ENCODE data around the gene FAM171A1. TPM values are rescaled to one million over a fixed set of nuclear protein-coding genes. Genes with fewer than 3 reads are reported as not detected.

FAM171A1 gene
- total RNA-seq, 2 donors from 2014 or later = 12.1 to 16.3 TPM

- intact Hi-C loops (cut with DNase I) = no loop called here
Observed at GRCh38 chr10:15200626-15201025, 170.5 kb downstream of the FAM171A1 start.

DNA sequence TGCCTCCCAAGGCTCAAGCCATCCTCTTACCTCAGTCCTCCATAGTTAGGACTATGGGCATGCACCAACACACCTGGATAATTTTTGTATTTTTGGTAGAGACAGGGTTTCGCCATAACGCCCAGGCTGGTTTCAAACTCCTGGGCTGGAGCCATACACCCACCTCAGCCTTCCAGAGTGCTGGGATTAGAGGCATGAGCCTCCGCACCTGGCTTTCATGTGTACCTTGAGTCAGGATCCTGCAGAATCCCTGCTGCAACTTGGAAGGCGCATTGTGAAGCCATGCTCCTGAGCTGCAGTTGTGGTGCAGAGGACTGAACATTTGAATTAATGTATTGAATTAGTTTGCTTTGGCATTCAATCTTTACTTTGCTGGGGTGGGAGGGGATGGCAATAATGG, 173.2 kb downstream of the FAM171A1 start:
- intact Hi-C loops (cut with DNase I) = no loop called here
- no peak for DNase-seq (ENCODE audit: low spot score)

More at GRCh38 chr10:15200626-15201025, 170.5 kb downstream of the FAM171A1 start:
- no peak for DNase-seq (ENCODE audit: low spot score)

- intact Hi-C loops (cut with DNase I) = no loop called here
- no peak for DNase-seq (ENCODE audit: low spot score)
Observed at GRCh38 chr10:15197276-15197675, 173.8 kb downstream of the FAM171A1 start.

GRCh38 chr10:15196021-15196834, 174.9 kb downstream of the FAM171A1 start:
- intact Hi-C loops (cut with DNase I) = no loop called here
- peak; percentile 86 for DNase-seq (ENCODE audit: low spot score)

DNA sequence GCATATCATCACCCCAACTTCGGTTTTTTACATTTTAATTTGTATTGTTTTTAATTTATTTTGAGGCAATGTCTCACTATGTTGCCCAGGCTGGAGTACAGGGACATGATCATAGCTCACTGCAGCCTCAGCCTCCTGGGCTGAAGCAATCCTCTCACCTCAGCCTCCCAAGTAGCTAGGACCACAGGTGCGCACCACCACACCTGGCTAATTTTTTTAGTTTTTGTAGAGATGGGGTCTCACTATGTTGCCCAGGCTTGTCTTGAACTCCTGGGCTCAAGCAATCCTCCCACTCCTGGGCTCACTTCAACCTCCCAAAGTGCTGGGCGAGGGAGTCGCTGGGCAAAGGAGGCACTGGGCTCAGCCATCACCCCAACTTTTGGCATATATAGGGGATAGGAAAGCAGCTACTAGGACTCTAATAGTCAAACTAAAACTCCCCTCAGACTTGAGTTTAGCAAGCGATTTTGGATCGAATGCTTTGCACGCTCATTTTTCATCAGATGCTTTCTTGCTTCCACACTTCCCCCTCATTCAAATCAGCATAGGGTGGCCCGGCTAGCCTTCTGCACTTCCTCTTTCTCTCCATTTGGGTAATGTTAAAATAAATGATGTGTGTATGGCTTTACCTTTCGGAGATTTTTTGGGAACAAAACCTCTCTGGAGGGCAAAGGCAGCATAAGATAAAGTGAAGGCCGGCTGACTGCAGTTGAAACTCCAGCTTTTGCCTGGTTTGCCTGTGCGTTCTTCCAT, 181.8 kb downstream of the FAM171A1 start:
- intact Hi-C loops (cut with DNase I) = no loop called here
- DNase-seq (ENCODE audit: low spot score) = no peak

GRCh38 chr10:15188603-15189002, 182.5 kb downstream of the FAM171A1 start:
- DNase-seq (ENCODE audit: low spot score) = no peak
- intact Hi-C loops (cut with DNase I) = no loop called here

DNA sequence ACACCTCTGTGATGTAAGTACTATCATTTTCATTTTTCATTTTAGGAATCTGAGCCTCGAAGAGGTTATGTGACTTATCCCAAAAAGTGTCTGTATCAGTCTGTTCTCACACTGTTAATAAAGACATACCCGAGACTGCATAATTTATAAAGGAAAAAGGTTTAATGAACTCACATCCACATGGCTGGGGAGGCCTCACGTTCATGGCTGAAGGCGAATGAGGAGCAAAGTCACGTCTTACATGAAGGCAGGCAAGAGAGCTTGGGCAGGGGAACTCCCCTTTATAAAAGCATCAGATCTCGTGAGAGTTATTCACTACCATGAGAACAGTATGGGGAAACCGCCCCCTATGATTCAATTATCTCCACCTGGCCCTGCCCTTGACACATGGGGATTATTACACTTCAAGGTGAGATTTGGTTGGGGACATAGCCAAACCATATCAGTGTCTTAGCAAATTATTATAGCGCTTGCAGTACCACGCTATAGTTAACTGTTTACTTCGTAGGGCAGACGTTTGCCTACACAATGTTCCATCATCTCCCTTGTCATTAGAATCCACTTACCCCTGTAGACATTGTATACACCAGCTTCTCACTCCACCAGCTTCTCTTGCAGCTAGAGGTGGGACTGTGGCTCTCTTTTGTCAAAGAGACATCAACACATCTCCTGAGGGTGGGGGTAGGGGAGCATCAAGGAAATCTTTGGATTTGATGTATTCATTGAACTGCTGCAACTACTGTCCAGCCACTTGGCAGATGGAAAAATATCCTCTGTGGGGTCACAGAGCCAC, 187.2 kb downstream of the FAM171A1 start:
- intact Hi-C loops (cut with DNase I) = no loop called here
- DNase-seq (ENCODE audit: low spot score) = no peak

GRCh38 chr10:15182540-15183207, 188.4 kb downstream of the FAM171A1 start:
- intact Hi-C loops (cut with DNase I) = no loop called here
- no peak for DNase-seq (ENCODE audit: low spot score)

DNA sequence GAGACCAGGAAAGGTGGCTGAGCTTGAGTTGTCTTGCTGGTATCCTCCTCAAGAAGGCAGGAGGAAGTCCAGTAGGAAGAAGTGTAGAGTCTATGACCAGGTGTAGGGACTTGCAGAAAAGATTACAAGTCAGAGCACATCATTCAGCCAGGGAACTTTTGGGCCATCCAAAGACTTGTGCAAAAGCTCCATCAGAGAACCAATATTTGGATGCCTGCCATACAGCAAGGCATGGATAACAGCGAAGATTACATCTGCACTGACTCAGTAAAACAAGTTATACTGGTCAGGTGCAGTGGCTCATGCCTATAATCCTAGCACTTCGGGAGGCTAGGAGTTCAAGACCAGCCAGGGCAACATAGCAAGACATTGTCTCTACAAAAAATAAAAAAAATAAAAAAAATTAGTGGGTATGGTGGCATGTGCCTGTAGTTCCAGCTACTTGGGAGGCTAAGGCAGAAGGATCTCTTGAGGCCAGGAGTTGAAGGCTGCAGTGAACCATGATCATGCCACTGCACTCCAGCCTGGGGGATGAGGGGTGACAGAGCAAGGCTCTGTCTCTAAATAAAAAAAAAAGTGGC, 189.4 kb downstream of the FAM171A1 start:
- DNase-seq (ENCODE audit: low spot score) = no peak
- intact Hi-C loops (cut with DNase I) = no loop called here

GRCh38 chr10:15180736-15181135, 190.4 kb downstream of the FAM171A1 start:
- intact Hi-C loops (cut with DNase I) = no loop called here
- no peak for DNase-seq (ENCODE audit: low spot score)

- DNase-seq (ENCODE audit: low spot score) = no peak
- intact Hi-C loops (cut with DNase I) = no loop called here
Observed at GRCh38 chr10:15176269-15176668, 194.8 kb downstream of the FAM171A1 start.

- intact Hi-C loops (cut with DNase I) = no loop called here
- no peak for DNase-seq (ENCODE audit: low spot score)
Observed at GRCh38 chr10:15175587-15175986, 195.5 kb downstream of the FAM171A1 start.

GRCh38 chr10:15172306-15172840, 198.7 kb downstream of the FAM171A1 start:
- DNase-seq (ENCODE audit: low spot score) = no peak
- intact Hi-C loops (cut with DNase I) = no loop called here

DNA sequence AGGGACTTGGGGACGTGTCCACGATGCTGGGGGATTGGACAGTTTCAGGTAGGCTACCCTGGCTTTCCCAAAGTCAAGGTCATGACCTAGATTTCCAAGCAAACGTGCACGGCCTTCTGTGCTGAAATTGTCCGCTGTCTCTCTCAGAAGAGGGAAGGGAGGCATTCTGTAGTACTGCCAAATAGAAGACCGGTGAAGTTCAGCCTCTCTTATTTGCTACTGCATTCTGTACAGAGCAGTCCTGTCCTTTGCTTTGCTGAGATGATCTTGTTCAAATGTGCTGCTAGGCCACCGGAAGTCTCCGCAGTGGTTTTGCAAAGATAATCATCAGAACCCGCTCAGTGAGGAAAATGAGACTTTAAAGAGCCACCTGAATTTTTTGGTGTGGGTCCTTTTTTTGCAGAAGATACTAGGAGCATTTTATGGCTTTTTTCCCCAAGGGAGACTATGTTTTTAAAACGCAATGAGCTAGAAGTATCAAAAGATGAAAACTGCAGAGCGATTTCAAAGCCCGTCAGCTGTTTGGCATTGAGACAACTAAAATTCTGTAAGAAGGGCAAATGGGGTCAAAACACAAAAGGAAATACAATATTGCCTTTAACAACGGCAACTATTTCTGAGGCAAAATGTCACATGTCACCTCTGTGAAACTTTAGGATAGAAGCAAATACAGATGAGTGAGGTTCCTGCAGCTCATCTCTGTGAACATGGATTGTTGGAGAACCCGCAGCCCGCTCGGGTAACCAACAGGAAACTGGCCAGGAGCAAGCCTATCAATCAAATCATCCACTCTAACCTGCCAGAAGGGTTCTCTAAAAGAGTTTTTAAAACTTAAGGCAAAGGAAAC, 201.3 kb downstream of the FAM171A1 start:
- intact Hi-C loops (cut with DNase I) = no loop called here

DNA sequence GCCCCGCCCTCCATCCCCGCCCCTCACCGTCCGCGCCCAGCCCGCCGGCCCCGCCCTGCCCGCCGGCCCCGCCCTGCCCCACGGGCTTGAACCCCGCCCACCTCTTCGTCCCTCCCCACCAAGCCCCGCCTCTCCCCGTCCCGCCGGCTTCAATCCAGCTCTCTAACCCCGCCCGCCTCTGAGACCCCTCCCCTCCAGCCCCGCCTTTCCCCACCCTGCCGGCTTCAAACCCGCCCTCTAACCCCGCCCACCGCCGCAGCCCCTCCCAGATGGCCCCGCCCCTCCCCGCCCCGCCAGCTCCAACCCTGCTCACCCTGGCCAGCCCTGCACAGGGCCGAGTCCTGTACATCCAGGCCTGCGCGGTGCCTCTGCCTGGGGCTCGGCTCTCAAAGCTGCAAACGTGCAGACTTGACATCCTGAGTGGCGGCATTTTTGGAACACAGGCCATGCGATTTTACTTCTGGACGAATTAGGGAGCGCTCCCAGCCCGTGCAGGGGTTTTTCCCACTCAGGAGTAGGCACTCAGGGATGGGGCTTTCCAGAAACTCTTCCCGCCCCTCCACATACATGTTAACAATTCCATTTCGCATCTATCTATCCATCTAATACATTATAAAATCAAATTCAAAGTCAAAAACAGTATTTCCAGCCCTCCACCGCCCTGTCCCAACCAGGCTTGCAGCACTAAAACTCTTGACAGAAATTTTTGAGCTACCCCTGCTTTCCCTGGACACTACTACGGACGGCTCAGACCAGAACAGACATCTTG, 202.1 kb downstream of the FAM171A1 start:
- DNase-seq (ENCODE audit: low spot score) = peak; percentile 99
- intact Hi-C loops (cut with DNase I) = no loop called here

More for the DNA sequence above, 201.3 kb downstream of the FAM171A1 start:
- no peak for DNase-seq (ENCODE audit: low spot score)

GRCh38 chr10:15168291-15168785, 202.8 kb downstream of the FAM171A1 start, which contains the start of gene NMT2:
NMT2 (minus strand) TSS chr10:15168693; CDS start chr10:15168612, 81 bp downstream.
- intact Hi-C loops (cut with DNase I) = no loop called here
- DNase-seq (ENCODE audit: low spot score) = peak; percentile 95

All from posterior vena cava (tissue), 2 donors.